Ovary (tissue), 9 donors: ENCODE data around the gene DYRK1B. TPM values are rescaled to one million over a fixed set of nuclear protein-coding genes. Genes with fewer than 3 reads are reported as not detected.
"Not testable (repeated sequence)": the region's sequence is repeated elsewhere in the genome, so short reads cannot be mapped to it uniquely, and the experiment has no call there.

Experiments
- DNase-seq, 5 donors: peaks; one replicate each; pipeline ENCODE4 v3.0.0-alpha.2; 2019 to 2020
- H3K27ac ChIP-seq, 2 donors: fragments of 200-600 bp; one replicate each; pipeline versions ENCODE4 v1.5.1 to v1.8.0; 2019 to 2022
- H3K27me3 ChIP-seq: fragments of 200-600 bp; one replicate; pipeline ENCODE4 v1.8.0; 2022
- H3K36me3 ChIP-seq: fragments of 200-600 bp; sonication (generic); one replicate; pipeline ENCODE4 v1.5.1; 2019
- H3K4me1 ChIP-seq: one replicate; pipeline ENCODE4 v1.8.1; 2013; ENCODE audit warnings: mild to moderate bottlenecking, moderate library complexity; ENCODE audit not compliant: insufficient read depth
- H3K4me3 ChIP-seq: fragments of 200-600 bp; sonication (generic); one replicate; pipeline ENCODE4 v1.5.1; 2017
- H3K9me3 ChIP-seq, 2 donors: fragments of 200-600 bp in 1 of 2; sonication (generic) in 1 of 2; one replicate each; pipeline versions ENCODE4 v1.5.1 to v1.8.1; 2013 to 2019; ENCODE audit warnings: mild to moderate bottlenecking in 1 of 2, moderate library complexity in 1 of 2
- EP300 ChIP-seq: sonication (generic); formaldehyde crosslinking; IDR thresholded peaks from one replicate; pipeline ENCODE4 v1.6.1; 2017; ENCODE audit warnings: antibody characterized with exemption
- POLR2A ChIP-seq: fragments of 450-650 bp; IDR thresholded peaks from one replicate; pipeline ENCODE4 v1.6.1; 2017; ENCODE audit warnings: antibody characterized with exemption, mild to moderate bottlenecking, moderate library complexity
- WGBS, 3 donors: extraction: QIAGEN DNeasy Blood & Tissue Kit in 1 of 3; methylation state at CpG; one replicate each; pipeline versions ENCODE4 v1.1.5 to v1.1.7; 2013 to 2017; 5-methylcytosine and 5-hydroxymethylcytosine counted together
- intact Hi-C, 4 donors: fragments of 100-400 bp; cut with DNase I; formaldehyde crosslinking; loops; one replicate each; pipeline versions ENCODE4 v1.11.0 to v1.15.1; 2022 to 2023
- polyA plus RNA-seq, 2 donors: library from polyadenylated mRNA; stranded (reverse); fragments of 200-250 nt in 1 of 2; fragments of 350-450 nt in 1 of 2; fragmentation: Illumina TruSeq in 1 of 2; extraction: RNeasy Lipid Tissue Mini Kit (QIAGEN cat#74804) in 1 of 2; gene quantifications; one replicate each; pipeline ENCODE4 v1.2.3, GENCODE V29; 2013 to 2014
- total RNA-seq, 7 donors: library from RNA; depleted of rRNA in 2 of 7; stranded (reverse); fragments of >200 nt in 2 of 7; fragmentation: NEBNext Ultra II Directional in 3 of 7; extraction: Animal tissue kit (Norgen Biotek cat#: 25700) in 3 of 7; gene quantifications; one replicate each; pipeline versions ENCODE4 v1.1.0 to v1.2.4, GENCODE V29; 2016 to 2023
- TF ChIP-seq, protein P1 (sequence below), 3 donors: fragments of 450-650 bp in 2 of 3; fragments of 200-600 bp in 1 of 3; IDR thresholded peaks; one replicate each; pipeline versions ENCODE4 v1.5.1 to v1.8.0; 2016 to 2022; ENCODE audit warnings: antibody characterized with exemption in 3 of 3, mild to moderate bottlenecking in 1 of 3
- donor health status: DM: no; HTN: no; CAD: no; lungs with moderate emphysema.
- donor health status: DM: no; HTN: no; CAD: no.
- donor health status: Bipolar disorder and iron deficiency.
- donor health status: DM: yes; HTN: yes; CAD: no.
- donor health status: DM: no; HTN: no; CAD: no.
- donor health status: DM: yes; HTN: yes; CAD: no.

DYRK1B gene
- total and polyA plus RNA-seq, 9 donors = 10.1 to 31.0 (median 16.2) TPM

DNA sequence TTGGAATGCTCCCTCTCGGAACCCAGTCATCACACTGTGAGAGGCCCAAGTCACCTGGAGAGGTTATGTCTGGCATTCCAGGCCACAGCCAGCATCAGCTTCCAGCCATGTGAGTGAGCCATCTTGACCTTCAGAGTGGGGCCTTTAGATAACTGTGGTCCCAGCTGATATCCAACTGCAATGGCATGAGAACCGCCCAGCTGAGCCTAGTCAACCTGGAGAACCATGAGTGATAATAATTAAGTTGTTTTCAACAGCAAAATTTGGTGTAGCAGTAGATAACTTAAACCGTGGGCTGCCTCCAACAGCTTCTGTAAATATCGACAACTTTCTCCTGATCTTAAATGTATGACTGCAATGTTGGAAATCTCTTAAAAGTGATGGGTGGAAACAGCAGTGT is 24.6 kb downstream of the DYRK1B start:
- no peaks in the 10 kb centered on the region for H3K9me3 ChIP-seq
- H3K4me3 ChIP-seq = no peak overlapping the region
- H3K27ac ChIP-seq = no peak overlapping the region
- H3K36me3 ChIP-seq = no peaks in the 10 kb centered on the region
- H3K27me3 ChIP-seq = no peaks in the 10 kb centered on the region
- no peak for DNase-seq
- TF ChIP-seq POLR2A (no peak), EP300 (no peak)
- TF ChIP-seq, protein P1, sequence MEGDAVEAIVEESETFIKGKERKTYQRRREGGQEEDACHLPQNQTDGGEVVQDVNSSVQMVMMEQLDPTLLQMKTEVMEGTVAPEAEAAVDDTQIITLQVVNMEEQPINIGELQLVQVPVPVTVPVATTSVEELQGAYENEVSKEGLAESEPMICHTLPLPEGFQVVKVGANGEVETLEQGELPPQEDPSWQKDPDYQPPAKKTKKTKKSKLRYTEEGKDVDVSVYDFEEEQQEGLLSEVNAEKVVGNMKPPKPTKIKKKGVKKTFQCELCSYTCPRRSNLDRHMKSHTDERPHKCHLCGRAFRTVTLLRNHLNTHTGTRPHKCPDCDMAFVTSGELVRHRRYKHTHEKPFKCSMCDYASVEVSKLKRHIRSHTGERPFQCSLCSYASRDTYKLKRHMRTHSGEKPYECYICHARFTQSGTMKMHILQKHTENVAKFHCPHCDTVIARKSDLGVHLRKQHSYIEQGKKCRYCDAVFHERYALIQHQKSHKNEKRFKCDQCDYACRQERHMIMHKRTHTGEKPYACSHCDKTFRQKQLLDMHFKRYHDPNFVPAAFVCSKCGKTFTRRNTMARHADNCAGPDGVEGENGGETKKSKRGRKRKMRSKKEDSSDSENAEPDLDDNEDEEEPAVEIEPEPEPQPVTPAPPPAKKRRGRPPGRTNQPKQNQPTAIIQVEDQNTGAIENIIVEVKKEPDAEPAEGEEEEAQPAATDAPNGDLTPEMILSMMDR (IDR thresholded peaks at IDR 0.05) = no peak
- H3K4me1 ChIP-seq = no peaks in the 10 kb centered on the region
- intact Hi-C loops = no loop called here
- 89 to 94% (median 92%) methylated on average over 4 of the region's 4 CpGs for WGBS, 3 donors

DNA sequence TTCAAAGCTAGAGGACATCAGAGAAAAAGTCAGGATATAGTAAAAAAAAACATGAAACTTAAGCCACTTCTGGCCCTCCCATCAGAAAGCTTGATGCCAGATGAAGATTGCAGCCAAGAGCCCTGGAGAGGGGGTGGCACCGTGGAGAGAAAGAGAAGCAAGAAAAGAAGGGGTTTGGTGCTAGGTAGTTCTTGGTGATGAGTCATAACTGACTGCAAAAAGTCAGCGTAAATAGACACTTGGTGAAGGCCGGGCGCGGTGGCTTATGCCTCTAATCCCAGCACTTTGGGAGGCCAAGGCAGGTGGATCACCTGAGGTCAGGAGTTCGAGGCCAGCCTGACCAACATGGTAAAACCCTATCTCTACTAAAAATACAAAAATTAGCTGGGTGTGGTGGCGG is 25.3 kb downstream of the DYRK1B start:
- intact Hi-C loops, H3K27me3 ChIP-seq, DNase-seq, H3K9me3 ChIP-seq, H3K36me3 ChIP-seq, H3K4me3 ChIP-seq, H3K27ac ChIP-seq, H3K4me1 ChIP-seq: not testable (repeated sequence)
- 87 to 91% (median 88%) methylated on average over 7 of the region's 7 CpGs for WGBS, 3 donors

DNA sequence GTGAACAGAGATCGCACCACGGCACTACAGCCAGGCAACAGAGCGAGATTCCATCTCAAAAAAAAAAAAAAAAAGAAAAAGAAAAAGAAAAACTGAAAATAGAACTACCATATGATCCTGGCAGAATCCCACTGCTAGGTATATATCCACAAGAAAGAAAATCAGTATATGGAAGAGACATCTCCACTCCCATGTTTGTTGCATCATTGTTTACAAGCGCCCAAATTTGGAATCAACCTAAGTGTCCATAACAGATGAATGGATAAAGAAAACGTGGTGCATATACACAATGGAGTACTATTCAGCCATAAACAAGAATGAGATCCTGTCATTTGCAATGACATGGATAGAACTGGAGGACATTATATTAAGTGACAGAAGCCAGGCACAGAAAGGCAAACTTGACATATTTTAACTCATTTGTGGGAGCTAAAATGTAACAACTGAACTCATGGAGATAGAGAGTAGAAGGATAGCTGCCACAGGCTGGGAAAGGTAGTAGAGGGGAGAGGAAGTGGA is 26.1 kb downstream of the DYRK1B start:
- H3K36me3 ChIP-seq = no peaks in the 10 kb centered on the region
- H3K4me3 ChIP-seq = no peak overlapping the region
- WGBS, 3 donors = 76 to 81% (median 78%) methylated on average over 5 of the region's 5 CpGs
- H3K4me1 ChIP-seq = no peaks in the 10 kb centered on the region
- TF ChIP-seq, protein P1 (IDR thresholded peaks at IDR 0.05) = no peak
- no peak for TF ChIP-seq EP300
- no peak for TF ChIP-seq POLR2A
- intact Hi-C loops = no loop called here
- no peak overlapping the region for H3K27ac ChIP-seq
- no peaks in the 10 kb centered on the region for H3K27me3 ChIP-seq
- H3K9me3 ChIP-seq = no peaks in the 10 kb centered on the region
- DNase-seq = no peak

DNA sequence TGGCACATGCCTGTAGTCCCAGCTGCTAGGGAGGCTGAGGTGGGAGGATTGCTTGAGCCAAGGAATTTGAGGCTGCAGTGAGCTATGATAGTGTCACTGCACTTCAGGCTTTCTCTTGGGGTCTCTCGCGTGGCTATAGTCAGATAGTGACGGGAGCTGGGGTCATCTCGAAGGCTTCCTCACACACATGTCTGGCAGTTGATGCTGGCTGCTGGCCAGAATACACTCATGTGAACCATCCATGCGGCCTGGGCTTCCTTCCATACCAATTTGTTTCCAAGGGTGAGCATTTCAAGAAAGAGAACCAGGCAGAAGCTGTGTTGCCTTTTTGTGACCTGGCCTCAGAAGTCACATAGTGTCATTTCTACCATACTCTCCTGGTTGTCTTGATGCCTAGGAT is 28.9 kb downstream of the DYRK1B start:
- H3K4me3 ChIP-seq = no peak overlapping the region
- no peaks in the 10 kb centered on the region for H3K9me3 ChIP-seq
- no peak for TF ChIP-seq EP300
- TF ChIP-seq, protein P1 (IDR thresholded peaks at IDR 0.05) = no peak
- no peak for TF ChIP-seq POLR2A
- H3K27me3 ChIP-seq = no peaks in the 10 kb centered on the region
- H3K36me3 ChIP-seq = no peaks in the 10 kb centered on the region
- H3K27ac ChIP-seq = no peak overlapping the region
- H3K4me1 ChIP-seq = no peaks in the 10 kb centered on the region
- no peak for DNase-seq
- WGBS, 3 donors = 28 to 31% (median 31%) methylated on average over 5 of the region's 5 CpGs
- intact Hi-C loops = no loop called here

DNA sequence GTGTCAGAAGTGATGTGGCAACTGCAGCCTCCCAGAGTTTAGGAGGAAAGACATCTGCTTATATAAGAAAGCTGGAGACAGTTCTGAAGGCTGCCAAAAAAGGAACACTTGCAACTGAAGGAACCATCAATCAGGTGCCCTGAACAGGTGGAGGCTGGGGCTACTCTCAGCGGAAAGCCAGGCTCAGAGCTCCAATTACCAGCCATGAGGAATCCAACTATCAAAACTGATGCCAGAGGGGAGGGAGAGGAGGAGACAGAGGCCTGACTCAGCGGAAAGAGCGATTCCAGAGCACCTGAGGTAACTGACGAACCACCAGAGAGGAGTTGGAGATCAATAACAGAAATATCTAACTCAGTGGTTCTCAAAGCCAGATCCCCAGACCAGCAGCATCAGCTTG is 31.0 kb downstream of the DYRK1B start:
- Histone ChIP-seq H3K27me3 (no peaks in the 10 kb centered on the region), H3K4me3 (no peak overlapping the region), H3K9me3 (no peaks in the 10 kb centered on the region), H3K4me1 (no peaks in the 10 kb centered on the region), H3K27ac (no peak overlapping the region), H3K36me3 (no peaks in the 10 kb centered on the region)
- WGBS, 3 donors = 8 to 16% (median 11%) methylated on average over 4 of the region's 4 CpGs
- TF ChIP-seq EP300 = no peak
- TF ChIP-seq, protein P1 (IDR thresholded peaks at IDR 0.05) = no peak
- TF ChIP-seq POLR2A = no peak
- intact Hi-C loops = no loop called here
- DNase-seq = no peak
